HepG2 (cell line): ENCODE results near the gene TDRD9. TPM values are rescaled to one million over a fixed set of nuclear protein-coding genes. Genes with fewer than 3 reads are reported as not detected.

Experiments used
- AGO1 ChIP-seq: fragments of 200-400 bp; formaldehyde crosslinking; IDR thresholded peaks from 2 replicates; pipeline ENCODE4 v1.6.1; 2017; ENCODE audit warnings: mild to moderate bottlenecking, low read depth, low read length, moderate library complexity; ENCODE audit not compliant: poor library complexity, severe bottlenecking
- ARHGAP35 ChIP-seq: sonication (generic); formaldehyde crosslinking; IDR thresholded peaks from 2 replicates; pipeline ENCODE4 v1.9.0; 2022; ENCODE audit warnings: mild to moderate bottlenecking, inconsistent platforms, moderate library complexity, missing genetic modification reagents, borderline replicate concordance
- ARID2 ChIP-seq: sonication (generic); formaldehyde crosslinking; IDR thresholded peaks from 2 replicates; pipeline ENCODE4 v1.8.1; 2022; ENCODE audit warnings: mild to moderate bottlenecking, missing genetic modification reagents, borderline replicate concordance
- KLF15 ChIP-seq: sonication (generic); formaldehyde crosslinking; IDR thresholded peaks from 2 replicates; pipeline ENCODE4 v1.8.1; 2023; ENCODE audit warnings: borderline replicate concordance, mild to moderate bottlenecking, inconsistent platforms, missing genetic modification reagents, mixed read lengths
- KLF16 ChIP-seq, 2 experiments: sonication (generic) in 1 of 2; formaldehyde crosslinking in 1 of 2; IDR thresholded peaks; 2 replicates each; pipeline versions ENCODE4 v1.6.1 to v1.8.0; 2016 to 2023; ENCODE audit warnings: missing genetic modification reagents in 2 of 2, missing compliant biosample characterization in 1 of 2
- PAF1 ChIP-seq: IDR thresholded peaks from 2 replicates; pipeline ENCODE4 v1.6.1; 2016; ENCODE audit warnings: missing genetic modification reagents, missing compliant biosample characterization
- PRMT3 ChIP-seq: sonication (generic); formaldehyde crosslinking; IDR thresholded peaks from 2 replicates; pipeline ENCODE4 v1.8.1; 2022; ENCODE audit warnings: low read depth, mild to moderate bottlenecking, moderate library complexity, missing genetic modification reagents, borderline replicate concordance
- RBM22 ChIP-seq: fragments of 200-400 bp; formaldehyde crosslinking; optimal IDR thresholded peaks from 2 replicates; pipeline ENCODE3; 2017; ENCODE audit warnings: mild to moderate bottlenecking, low read length, moderate library complexity
- SMAD9 ChIP-seq: sonication (generic); formaldehyde crosslinking; IDR thresholded peaks from 2 replicates; pipeline ENCODE4 v1.5.1; 2020; ENCODE audit warnings: mild to moderate bottlenecking, missing genetic modification reagents
- SOX5 ChIP-seq: IDR thresholded peaks from 2 replicates; pipeline ENCODE4 v1.6.1; 2016; ENCODE audit warnings: borderline replicate concordance
- YY1 ChIP-seq: IDR thresholded peaks from 2 replicates; pipeline ENCODE4 v1.6.1; 2011; ENCODE audit warnings: low read length, low read depth, moderate library complexity, mild to moderate bottlenecking; ENCODE audit not compliant: insufficient read depth, insufficient replicate concordance
- ZBTB1 ChIP-seq: sonication (generic); formaldehyde crosslinking; IDR thresholded peaks from 2 replicates; pipeline ENCODE4 v1.4.0; 2020; ENCODE audit warnings: missing genetic modification reagents, borderline replicate concordance
- ZC3H4 ChIP-seq: sonication (generic); formaldehyde crosslinking; IDR thresholded peaks from 2 replicates; pipeline ENCODE4 v1.4.0; 2020; ENCODE audit warnings: missing genetic modification reagents, borderline replicate concordance
- ZMYM4 ChIP-seq: sonication (generic); formaldehyde crosslinking; IDR thresholded peaks from 2 replicates; pipeline ENCODE4 v1.8.1; 2023; ENCODE audit warnings: mild to moderate bottlenecking, missing genetic modification reagents
- ZNF451 ChIP-seq: sonication (generic); formaldehyde crosslinking; IDR thresholded peaks from 2 replicates; pipeline ENCODE4 v1.5.0; 2020; ENCODE audit warnings: mild to moderate bottlenecking, missing genetic modification reagents
- polyA plus RNA-seq, 8 experiments: library from polyadenylated mRNA; depleted of rRNA in 3 of 8; stranded (reverse) in 7 of 8; unstranded in 1 of 8; fragments of >200 nt; fragmentation: Illumina TruSeq in 4 of 8; extraction: Trizol in 4 of 8; gene quantifications; 2 replicates each; pipeline versions ENCODE4 v1.2.1 to v1.2.3, GENCODE V29; 2011 to 2016; ENCODE audit warnings: low read depth in 4 of 8, missing spikeins in 1 of 8, mixed read lengths in 1 of 8; ENCODE audit not compliant: insufficient read depth in 1 of 8
- total RNA-seq, 5 experiments: library from RNA; depleted of rRNA; stranded (reverse); fragments of >200 nt; fragmentation: Illumina TruSeq; extraction: Trizol; gene quantifications; 2 replicates each; pipeline ENCODE4 v1.2.3, GENCODE V29; 2016; ENCODE audit warnings: low read depth in 1 of 5
- TF ChIP-seq, protein P1 (sequence below): sonication (generic); formaldehyde crosslinking; IDR thresholded peaks from 2 replicates; pipeline ENCODE4 v1.5.0; 2020; ENCODE audit warnings: mild to moderate bottlenecking, low read depth, missing genetic modification reagents, borderline replicate concordance
- TF ChIP-seq, protein P2 (sequence below), 2 experiments: sonication (generic) in 1 of 2; formaldehyde crosslinking in 1 of 2; IDR thresholded peaks; 2 replicates each; pipeline versions ENCODE4 v1.4.0 to v1.6.1; 2016 to 2020; ENCODE audit warnings: borderline replicate concordance in 1 of 2, low read depth in 1 of 2, mild to moderate bottlenecking in 1 of 2, missing genetic modification reagents in 1 of 2
- TF ChIP-seq, protein P3 (sequence below): IDR thresholded peaks from 2 replicates; pipeline ENCODE4 v1.6.1; 2012; ENCODE audit warnings: inconsistent platforms
- TF ChIP-seq, protein P4 (sequence below), 2 experiments: IDR thresholded peaks; 2 replicates each; pipeline ENCODE4 v1.6.1; 2011 to 2012; ENCODE audit warnings: low read length in 2 of 2, borderline replicate concordance in 1 of 2, low read depth in 1 of 2, mild to moderate bottlenecking in 1 of 2, moderate library complexity in 1 of 2

TDRD9 gene
- total and polyA plus RNA-seq, 2 of the 13 experiments (the other 11 are each of a cell fraction or from before 2014, with no cell fraction given), result not detected

DNA sequence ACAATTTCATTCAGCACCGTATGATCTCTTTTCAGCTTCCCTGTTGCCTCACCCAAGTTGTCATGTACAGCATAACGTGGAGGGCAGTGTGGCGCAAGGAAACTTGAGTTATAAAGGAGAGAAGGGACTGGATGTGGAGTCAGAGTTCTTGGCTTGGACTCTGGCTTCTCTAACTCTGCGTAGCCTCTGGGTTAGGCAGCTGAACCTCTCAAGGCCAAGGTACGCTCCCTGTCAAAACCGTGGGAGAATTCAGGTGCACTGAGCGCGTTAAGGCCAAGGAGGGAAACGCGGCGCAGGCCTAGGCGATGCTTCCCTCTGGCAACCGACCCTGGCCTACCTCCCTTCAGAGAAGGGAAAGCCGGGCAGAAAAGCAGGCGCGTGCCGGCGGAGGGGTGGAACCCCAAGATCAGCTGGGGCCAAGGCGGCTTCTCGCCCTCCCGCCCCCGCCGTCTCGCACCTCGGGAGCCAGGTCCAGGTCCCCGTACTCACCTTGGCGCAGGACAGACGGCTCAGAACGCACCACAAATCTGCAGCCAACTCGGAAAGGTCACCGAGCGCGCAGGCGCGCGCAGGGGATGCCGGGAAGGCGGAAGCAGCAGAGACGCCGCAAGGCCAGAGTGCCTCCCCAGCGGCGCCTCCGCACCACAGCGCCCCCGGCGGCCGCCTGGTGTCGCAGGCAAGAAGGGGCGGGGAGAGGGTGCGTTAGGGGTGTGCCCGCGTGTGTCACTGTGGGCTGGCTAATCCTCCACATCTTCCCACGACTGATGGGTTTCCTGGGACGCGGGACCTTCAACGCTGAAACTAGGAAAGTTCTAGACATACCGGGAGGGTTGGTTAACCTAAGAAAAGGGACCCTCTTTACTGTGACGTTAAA is 7.0 kb upstream of the TDRD9 start (continued):
- TF ChIP-seq, protein P1, sequence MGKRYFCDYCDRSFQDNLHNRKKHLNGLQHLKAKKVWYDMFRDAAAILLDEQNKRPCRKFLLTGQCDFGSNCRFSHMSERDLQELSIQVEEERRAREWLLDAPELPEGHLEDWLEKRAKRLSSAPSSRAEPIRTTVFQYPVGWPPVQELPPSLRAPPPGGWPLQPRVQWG (CRISPR knock-in tag), result no peak
- TF ChIP-seq RBM22 (no peak), KLF15 (CRISPR knock-in tag) (no peak), ARID2 (no peak), PRMT3 (peak; percentile 16; the same call in 1 of the 2 replicates), SMAD9 (CRISPR knock-in tag) (no peak), ZNF451 (CRISPR knock-in tag) (peak; percentile 80; the same call in 1 of the 2 replicates), KLF16 (CRISPR knock-in tag; IDR thresholded peaks at IDR 0.05) (peak in 1 of 2 experiments; percentile 77; a peak in 2 of 4 replicates), YY1 (peak; percentile 72), ZMYM4 (peak; percentile 99), ZC3H4 (CRISPR knock-in tag) (no peak), PAF1 (CRISPR knock-in tag) (no peak), ZBTB1 (CRISPR knock-in tag) (no peak), ARHGAP35 (CRISPR knock-in tag) (peak; percentile 61; the same call in 1 of the 2 replicates), SOX5 (CRISPR knock-in tag) (0 out of 2 replicates have a peak, but pooled peaks have one; percentile 41), AGO1 (peak; percentile 48)
- TF ChIP-seq, protein P2, sequence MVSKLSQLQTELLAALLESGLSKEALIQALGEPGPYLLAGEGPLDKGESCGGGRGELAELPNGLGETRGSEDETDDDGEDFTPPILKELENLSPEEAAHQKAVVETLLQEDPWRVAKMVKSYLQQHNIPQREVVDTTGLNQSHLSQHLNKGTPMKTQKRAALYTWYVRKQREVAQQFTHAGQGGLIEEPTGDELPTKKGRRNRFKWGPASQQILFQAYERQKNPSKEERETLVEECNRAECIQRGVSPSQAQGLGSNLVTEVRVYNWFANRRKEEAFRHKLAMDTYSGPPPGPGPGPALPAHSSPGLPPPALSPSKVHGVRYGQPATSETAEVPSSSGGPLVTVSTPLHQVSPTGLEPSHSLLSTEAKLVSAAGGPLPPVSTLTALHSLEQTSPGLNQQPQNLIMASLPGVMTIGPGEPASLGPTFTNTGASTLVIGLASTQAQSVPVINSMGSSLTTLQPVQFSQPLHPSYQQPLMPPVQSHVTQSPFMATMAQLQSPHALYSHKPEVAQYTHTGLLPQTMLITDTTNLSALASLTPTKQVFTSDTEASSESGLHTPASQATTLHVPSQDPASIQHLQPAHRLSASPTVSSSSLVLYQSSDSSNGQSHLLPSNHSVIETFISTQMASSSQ (IDR thresholded peaks at IDR 0.05; ENCODE audit: low read depth), result no peak
- TF ChIP-seq, protein P2 (CRISPR knock-in tag; IDR thresholded peaks at IDR 0.05; ENCODE audit: borderline replicate concordance), result peak; percentile 54; the same call in 1 of the 2 replicates
- TF ChIP-seq, protein P3, sequence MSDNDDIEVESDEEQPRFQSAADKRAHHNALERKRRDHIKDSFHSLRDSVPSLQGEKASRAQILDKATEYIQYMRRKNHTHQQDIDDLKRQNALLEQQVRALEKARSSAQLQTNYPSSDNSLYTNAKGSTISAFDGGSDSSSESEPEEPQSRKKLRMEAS, result peak; percentile 47
- TF ChIP-seq, protein P4, sequence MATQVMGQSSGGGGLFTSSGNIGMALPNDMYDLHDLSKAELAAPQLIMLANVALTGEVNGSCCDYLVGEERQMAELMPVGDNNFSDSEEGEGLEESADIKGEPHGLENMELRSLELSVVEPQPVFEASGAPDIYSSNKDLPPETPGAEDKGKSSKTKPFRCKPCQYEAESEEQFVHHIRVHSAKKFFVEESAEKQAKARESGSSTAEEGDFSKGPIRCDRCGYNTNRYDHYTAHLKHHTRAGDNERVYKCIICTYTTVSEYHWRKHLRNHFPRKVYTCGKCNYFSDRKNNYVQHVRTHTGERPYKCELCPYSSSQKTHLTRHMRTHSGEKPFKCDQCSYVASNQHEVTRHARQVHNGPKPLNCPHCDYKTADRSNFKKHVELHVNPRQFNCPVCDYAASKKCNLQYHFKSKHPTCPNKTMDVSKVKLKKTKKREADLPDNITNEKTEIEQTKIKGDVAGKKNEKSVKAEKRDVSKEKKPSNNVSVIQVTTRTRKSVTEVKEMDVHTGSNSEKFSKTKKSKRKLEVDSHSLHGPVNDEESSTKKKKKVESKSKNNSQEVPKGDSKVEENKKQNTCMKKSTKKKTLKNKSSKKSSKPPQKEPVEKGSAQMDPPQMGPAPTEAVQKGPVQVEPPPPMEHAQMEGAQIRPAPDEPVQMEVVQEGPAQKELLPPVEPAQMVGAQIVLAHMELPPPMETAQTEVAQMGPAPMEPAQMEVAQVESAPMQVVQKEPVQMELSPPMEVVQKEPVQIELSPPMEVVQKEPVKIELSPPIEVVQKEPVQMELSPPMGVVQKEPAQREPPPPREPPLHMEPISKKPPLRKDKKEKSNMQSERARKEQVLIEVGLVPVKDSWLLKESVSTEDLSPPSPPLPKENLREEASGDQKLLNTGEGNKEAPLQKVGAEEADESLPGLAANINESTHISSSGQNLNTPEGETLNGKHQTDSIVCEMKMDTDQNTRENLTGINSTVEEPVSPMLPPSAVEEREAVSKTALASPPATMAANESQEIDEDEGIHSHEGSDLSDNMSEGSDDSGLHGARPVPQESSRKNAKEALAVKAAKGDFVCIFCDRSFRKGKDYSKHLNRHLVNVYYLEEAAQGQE (IDR thresholded peaks at IDR 0.05; ENCODE audit: borderline replicate concordance in 1 of 2, low read depth in 1 of 2, low read length in 2 of 2), result peak in 1 of 2 experiments; percentile 48; a peak in 1 of 4 replicates
